Activated CD4-positive, alpha-beta T cell treated with anti-CD3 and anti-CD28 coated beads, Interleukin-2, amount 10 ng/mL, durations not matched to agents 7 days and 5 days (primary cell): ENCODE results near the gene RC3H1. TPM values are rescaled to one million over a fixed set of nuclear protein-coding genes. Genes with fewer than 3 reads are reported as not detected.
"Not testable (repeated sequence)": the region's sequence is repeated elsewhere in the genome, so short reads cannot be mapped to it uniquely, and the experiment has no call there.

Experiments
- CTCF ChIA-PET: fragments of 350-600 bp; sonication (Branson Sonifier 250); formaldehyde crosslinking; loops from one replicate; lab custom pipeline; 2021; ENCODE audit warnings: antibody characterized with exemption; lab: Charles Lee
- POLR2A ChIA-PET: fragments of 350-600 bp; sonication (Branson Sonifier 250); formaldehyde crosslinking; loops from one replicate; lab custom pipeline; 2021; ENCODE audit warnings: antibody characterized with exemption; lab: Charles Lee
- DNase-seq: peaks from one replicate; pipeline ENCODE4 v3.0.0-alpha.2; 2020
- H3K27ac Mint-ChIP-seq: one replicate; pipeline ENCODE4 v1.8.0; 2021; ENCODE audit warnings: mild to moderate bottlenecking, moderate library complexity, mixed read lengths
- H3K27me3 Mint-ChIP-seq: one replicate; pipeline ENCODE4 v1.8.0; 2021; ENCODE audit warnings: mixed read lengths
- H3K36me3 Mint-ChIP-seq: one replicate; pipeline ENCODE4 v1.8.0; 2021; ENCODE audit warnings: low read depth, mixed read lengths
- H3K4me1 Mint-ChIP-seq: one replicate; pipeline ENCODE4 v1.8.0; 2021; ENCODE audit warnings: mixed read lengths
- H3K4me3 Mint-ChIP-seq: one replicate; pipeline ENCODE4 v1.8.0; 2021; ENCODE audit warnings: mild to moderate bottlenecking, moderate library complexity, mixed read lengths
- H3K9me3 Mint-ChIP-seq: one replicate; pipeline ENCODE4 v1.8.0; 2021; ENCODE audit warnings: mixed read lengths
- total RNA-seq, 2 experiments: library from RNA; stranded (reverse); gene quantifications; one replicate each; pipeline ENCODE4 v1.2.3, GENCODE V29; 2021

Gene RC3H1
- total RNA-seq, 2 experiments from 2014 or later = 34.4 to 37.9 TPM

DNA sequence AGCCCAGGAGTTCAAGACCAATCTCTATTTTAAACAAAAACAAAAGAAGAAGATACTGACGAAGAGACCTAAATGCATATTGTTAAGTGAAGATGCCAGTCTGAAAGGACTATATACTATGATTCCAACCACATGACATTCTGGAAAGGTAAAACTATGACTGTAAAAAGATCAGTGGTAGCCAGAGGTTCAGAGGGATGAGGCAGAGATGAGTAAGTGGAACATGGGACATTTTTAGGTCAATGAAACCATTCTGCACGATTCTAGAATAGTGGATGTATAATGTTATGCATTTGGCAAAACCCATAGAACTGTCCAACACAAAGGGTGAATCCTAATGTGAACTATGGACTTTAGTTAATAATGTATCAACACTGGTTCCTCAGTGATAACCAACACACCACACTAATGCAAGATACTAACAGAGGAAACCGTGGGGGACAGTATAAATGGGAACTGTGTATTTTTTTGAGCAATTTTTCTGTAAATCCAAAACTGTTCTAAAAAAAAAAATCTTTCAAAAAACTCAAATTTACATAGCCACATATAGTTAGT is 8.2 kb downstream of the RC3H1 start:
- POLR2A ChIA-PET = no interaction called here
- H3K4me3 Mint-ChIP-seq = no peak overlapping the region
- DNase-seq = no peak
- peaks cover 2% of the 10 kb centered on the region for H3K9me3 Mint-ChIP-seq
- no peak overlapping the region for H3K27ac Mint-ChIP-seq
- H3K4me1 Mint-ChIP-seq = peaks cover 30% of the 10 kb centered on the region
- H3K27me3 Mint-ChIP-seq = no peaks in the 10 kb centered on the region
- peaks cover 39% of the 10 kb centered on the region for H3K36me3 Mint-ChIP-seq
- CTCF ChIA-PET = no interaction called here

- no peak for DNase-seq
- Mint-ChIP-seq H3K4me1 (peaks cover 21% of the 10 kb centered on the region), H3K4me3 (no peak overlapping the region), H3K36me3 (peaks cover 47% of the 10 kb centered on the region), H3K27ac (no peak overlapping the region), H3K27me3 (no peaks in the 10 kb centered on the region), H3K9me3 (peaks cover 2% of the 10 kb centered on the region)
- ChIA-PET POLR2A (no interaction called here), CTCF (no interaction called here)
Observed at GRCh38 chr1:174008979-174009378, 13.2 kb downstream of the RC3H1 start.

DNA sequence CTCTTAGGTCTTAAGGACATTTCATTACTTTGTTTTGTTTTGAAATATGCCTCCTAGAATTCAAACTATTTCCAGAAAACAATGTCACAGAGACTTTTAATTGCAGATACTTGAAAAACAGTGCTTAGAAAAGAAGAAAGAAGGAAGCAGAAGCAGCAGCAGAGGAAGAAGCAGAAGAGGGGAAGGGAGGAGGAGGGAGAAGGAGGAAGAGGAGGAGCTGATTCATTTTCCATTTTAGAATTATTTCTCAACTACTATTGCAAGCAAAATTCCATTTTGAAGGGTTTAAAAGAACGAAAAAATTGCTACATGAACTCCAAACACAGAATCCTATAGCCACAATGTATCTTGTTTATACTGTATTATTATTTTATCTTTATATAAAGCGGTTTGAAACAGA is 13.9 kb downstream of the RC3H1 start:
- POLR2A ChIA-PET = no interaction called here
- no peak for DNase-seq
- CTCF ChIA-PET = no interaction called here
- peaks cover 44% of the 10 kb centered on the region for H3K36me3 Mint-ChIP-seq
- no peaks in the 10 kb centered on the region for H3K27me3 Mint-ChIP-seq
- H3K27ac Mint-ChIP-seq = no peak overlapping the region
- H3K4me3 Mint-ChIP-seq = no peak overlapping the region
- H3K4me1 Mint-ChIP-seq = peaks cover 23% of the 10 kb centered on the region
- H3K9me3 Mint-ChIP-seq = peaks cover 2% of the 10 kb centered on the region

GRCh38 chr1:174007851-174008250 is 14.3 kb downstream of the RC3H1 start:
- Mint-ChIP-seq H3K4me3 (no peak overlapping the region), H3K27me3 (no peaks in the 10 kb centered on the region), H3K9me3 (no peaks in the 10 kb centered on the region), H3K4me1 (peaks cover 23% of the 10 kb centered on the region), H3K27ac (no peak overlapping the region), H3K36me3 (peaks cover 40% of the 10 kb centered on the region)
- POLR2A ChIA-PET = interaction anchor here (0.7 kb wide), 1 partner anchor 11 kb away, joined by 4 read pairs; no protein-coding TSS in a partner anchor
- CTCF ChIA-PET = no interaction called here
- DNase-seq = no peak

DNA sequence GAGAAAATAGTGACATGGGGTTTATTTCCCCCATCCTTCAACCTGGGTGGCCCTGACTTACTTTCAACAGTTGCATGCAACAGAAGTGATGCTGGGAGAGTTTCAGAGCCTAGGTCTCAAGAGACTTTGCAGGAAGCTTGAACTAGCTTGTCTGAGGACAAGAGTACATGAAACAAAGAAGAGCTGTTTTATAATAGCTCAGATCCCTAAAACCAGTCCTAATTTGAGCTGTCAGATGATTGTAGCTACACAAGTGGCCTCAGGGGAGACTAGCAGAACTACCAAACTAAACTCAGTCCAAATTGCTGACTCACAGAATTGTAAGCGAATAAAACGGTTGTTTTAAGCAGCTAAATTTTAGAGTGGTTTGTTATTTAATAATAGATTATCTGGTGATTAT is 17.1 kb downstream of the RC3H1 start:
- Mint-ChIP-seq H3K4me3 (no peak overlapping the region), H3K4me1 (peaks cover 22% of the 10 kb centered on the region), H3K36me3 (peaks cover 30% of the 10 kb centered on the region), H3K9me3 (no peaks in the 10 kb centered on the region), H3K27me3 (no peaks in the 10 kb centered on the region), H3K27ac (no peak overlapping the region)
- no peak for DNase-seq
- ChIA-PET CTCF (no interaction called here), POLR2A (interaction anchor here (0.6 kb wide), 1 partner anchor 20 kb away, joined by 7 read pairs; no protein-coding TSS in a partner anchor)

GRCh38 chr1:174003867-174004266 is 18.3 kb downstream of the RC3H1 start:
- ChIA-PET POLR2A (no interaction called here), CTCF (no interaction called here)
- H3K27me3 Mint-ChIP-seq = no peaks in the 10 kb centered on the region
- no peak overlapping the region for H3K4me3 Mint-ChIP-seq
- no peak overlapping the region for H3K27ac Mint-ChIP-seq
- peaks cover 21% of the 10 kb centered on the region for H3K36me3 Mint-ChIP-seq
- H3K9me3 Mint-ChIP-seq = no peaks in the 10 kb centered on the region
- DNase-seq = no peak
- H3K4me1 Mint-ChIP-seq = peaks cover 13% of the 10 kb centered on the region

DNA sequence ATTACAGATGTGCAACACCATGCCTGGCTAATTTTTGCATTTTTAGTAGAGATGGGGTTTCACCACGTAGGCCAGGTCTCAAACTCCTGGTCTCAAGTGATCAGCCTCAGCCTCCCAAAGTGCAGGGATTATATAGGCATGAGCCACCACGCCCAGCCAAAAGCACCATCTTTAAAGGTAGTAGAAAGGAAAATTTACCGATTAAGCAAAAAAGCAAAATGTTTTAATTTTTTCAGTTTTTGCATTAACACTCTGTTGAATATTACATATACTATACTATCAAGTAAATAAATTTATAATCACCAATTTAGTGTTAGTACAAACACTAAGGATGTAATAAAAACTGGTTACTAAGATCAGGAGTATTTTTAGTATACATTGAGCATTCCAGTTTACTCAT is 20.6 kb downstream of the RC3H1 start:
- Mint-ChIP-seq H3K27me3 (no peaks in the 10 kb centered on the region), H3K27ac (no peak overlapping the region)
- POLR2A ChIA-PET = no interaction called here

GRCh38 chr1:174000371-174000770 is 21.8 kb downstream of the RC3H1 start:
- no peak for DNase-seq
- H3K27ac Mint-ChIP-seq = no peak overlapping the region
- POLR2A ChIA-PET = no interaction called here
- no peaks in the 10 kb centered on the region for H3K9me3 Mint-ChIP-seq
- CTCF ChIA-PET = interaction anchor here (0.5 to 1.0 kb wide), 2 partner anchors 13 to 1372 kb away, joined by 3 to 4 read pairs; no protein-coding TSS in a partner anchor
- H3K4me3 Mint-ChIP-seq = no peak overlapping the region
- H3K27me3 Mint-ChIP-seq = no peaks in the 10 kb centered on the region
- H3K4me1 Mint-ChIP-seq = peaks cover 8% of the 10 kb centered on the region
- peaks cover 8% of the 10 kb centered on the region for H3K36me3 Mint-ChIP-seq

More for the DNA sequence above, 20.6 kb downstream of the RC3H1 start:
- DNase-seq = no peak
- H3K36me3 Mint-ChIP-seq = peaks cover 9% of the 10 kb centered on the region
- no peak overlapping the region for H3K4me3 Mint-ChIP-seq
- H3K9me3 Mint-ChIP-seq = no peaks in the 10 kb centered on the region
- CTCF ChIA-PET = no interaction called here
- peaks cover 8% of the 10 kb centered on the region for H3K4me1 Mint-ChIP-seq

- no peak overlapping the region for H3K4me3 Mint-ChIP-seq
- no peaks in the 10 kb centered on the region for H3K27me3 Mint-ChIP-seq
- no peak overlapping the region for H3K27ac Mint-ChIP-seq
- H3K9me3 Mint-ChIP-seq = no peaks in the 10 kb centered on the region
- ChIA-PET POLR2A (no interaction called here), CTCF (no interaction called here)
- no peak for DNase-seq
- peaks cover 10% of the 10 kb centered on the region for H3K36me3 Mint-ChIP-seq
- H3K4me1 Mint-ChIP-seq = peaks cover 7% of the 10 kb centered on the region
Observed at GRCh38 chr1:173997791-173998190, 24.4 kb downstream of the RC3H1 start.

DNA sequence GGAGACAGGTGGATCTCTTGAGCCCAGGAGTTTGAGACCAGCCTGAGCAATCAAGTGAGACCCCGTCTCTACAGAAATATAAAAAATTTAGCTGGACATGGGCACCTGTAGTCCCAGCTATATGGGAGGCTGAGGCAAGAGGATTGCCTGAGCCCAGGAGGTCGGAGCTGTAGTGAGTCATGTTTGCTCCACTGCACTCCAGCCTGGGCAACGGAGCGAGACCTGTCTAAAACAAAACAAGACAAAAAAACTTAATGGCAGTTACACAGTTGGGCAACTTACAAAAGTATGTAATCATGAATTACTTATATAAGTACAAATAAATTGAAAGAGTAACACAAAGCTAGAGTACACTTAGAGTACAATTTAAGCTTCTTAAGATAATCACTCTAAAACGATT is 25.2 kb downstream of the RC3H1 start:
- CTCF ChIA-PET = interaction anchor here (0.6 kb wide), 1 partner anchor 29 kb away, joined by 7 read pairs; no protein-coding TSS in a partner anchor
- DNase-seq = no peak
- Mint-ChIP-seq H3K27me3 (no peaks in the 10 kb centered on the region), H3K36me3 (peaks cover 17% of the 10 kb centered on the region), H3K4me1 (peaks cover 7% of the 10 kb centered on the region), H3K27ac (no peak overlapping the region), H3K4me3 (no peak overlapping the region), H3K9me3 (no peaks in the 10 kb centered on the region)
- POLR2A ChIA-PET = no interaction called here

DNA sequence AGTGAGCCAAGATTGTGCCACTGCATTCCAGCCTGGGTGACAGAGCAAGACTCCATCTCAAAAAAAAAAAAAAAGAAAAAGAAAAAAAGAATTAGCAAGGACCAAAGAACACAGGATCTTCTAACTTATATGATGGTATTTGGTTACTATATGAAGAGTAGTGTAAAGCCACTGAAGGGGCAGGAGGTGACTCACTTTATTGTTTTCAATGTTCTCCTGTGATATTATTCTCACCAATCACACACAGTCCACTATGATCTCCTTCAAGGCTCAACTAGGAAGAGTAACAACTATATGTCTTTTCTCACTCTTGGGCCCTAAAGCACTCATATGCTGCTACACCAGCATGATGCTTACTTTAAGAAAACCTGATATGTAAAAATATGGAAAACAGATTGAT is 26.7 kb downstream of the RC3H1 start:
- H3K4me3 Mint-ChIP-seq = no peak overlapping the region
- ChIA-PET POLR2A (no interaction called here), CTCF (no interaction called here)
- H3K4me1 Mint-ChIP-seq = peaks cover 3% of the 10 kb centered on the region
- H3K36me3 Mint-ChIP-seq = peaks cover 23% of the 10 kb centered on the region
- H3K9me3 Mint-ChIP-seq = no peaks in the 10 kb centered on the region
- no peak overlapping the region for H3K27ac Mint-ChIP-seq
- DNase-seq = no peak
- no peaks in the 10 kb centered on the region for H3K27me3 Mint-ChIP-seq

- H3K9me3 Mint-ChIP-seq, H3K27ac Mint-ChIP-seq, DNase-seq, H3K4me1 Mint-ChIP-seq, H3K27me3 Mint-ChIP-seq, H3K4me3 Mint-ChIP-seq, POLR2A ChIA-PET, CTCF ChIA-PET: not testable (repeated sequence)
- H3K36me3 Mint-ChIP-seq = peaks cover 29% of the 10 kb centered on the region
Observed at GRCh38 chr1:173993948-173994347, 28.2 kb downstream of the RC3H1 start.

DNA sequence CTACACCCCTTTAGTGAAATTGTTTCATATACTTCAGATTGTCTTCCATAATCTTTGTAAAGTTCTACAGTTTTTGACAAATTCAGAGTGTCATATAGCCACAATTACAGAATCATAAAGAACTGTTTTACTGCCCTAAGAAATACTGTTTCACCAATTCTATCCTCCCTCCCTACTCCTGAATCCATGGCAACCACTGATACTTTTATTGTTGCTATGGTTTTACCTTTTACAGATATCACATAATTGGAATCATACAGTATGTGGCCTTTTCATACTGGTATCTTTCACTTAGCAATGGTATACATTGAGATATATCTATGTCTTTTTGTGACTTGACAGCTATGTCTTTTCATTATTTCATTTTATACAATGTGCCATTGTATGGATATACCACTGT is 34.1 kb downstream of the RC3H1 start:
- Mint-ChIP-seq H3K36me3 (peaks cover 47% of the 10 kb centered on the region), H3K9me3 (no peaks in the 10 kb centered on the region), H3K27me3 (no peaks in the 10 kb centered on the region), H3K27ac (no peak overlapping the region), H3K4me3 (no peak overlapping the region), H3K4me1 (no peaks in the 10 kb centered on the region)
- ChIA-PET CTCF (no interaction called here), POLR2A (no interaction called here)
- DNase-seq = no peak

- Mint-ChIP-seq H3K4me1 (no peaks in the 10 kb centered on the region), H3K27me3 (no peaks in the 10 kb centered on the region), H3K9me3 (no peaks in the 10 kb centered on the region), H3K27ac (no peak overlapping the region), H3K36me3 (peaks cover 43% of the 10 kb centered on the region), H3K4me3 (no peak overlapping the region)
- DNase-seq = no peak
- CTCF ChIA-PET = interaction anchor here (0.9 kb wide), 1 partner anchor 14 kb away, joined by 4 read pairs; no protein-coding TSS in a partner anchor
- POLR2A ChIA-PET = no interaction called here
Observed at GRCh38 chr1:173986951-173987350, 35.2 kb downstream of the RC3H1 start.
